Right lobe of liver (tissue), 6 donors: ENCODE measurements around the gene RPTOR. TPM values are rescaled to one million over a fixed set of nuclear protein-coding genes. Genes with fewer than 3 reads are reported as not detected.

ENCODE experiments used
- ATAC-seq, 4 donors: fragments of 200-7000 bp; cut with Tn5 transposase; one replicate each; pipeline ENCODE4 v1.9.1; 2020; ENCODE audit warnings: mild to moderate bottlenecking in 4 of 4, moderate library complexity in 4 of 4
- DNase-seq, 3 donors: peaks; one replicate each; pipeline ENCODE4 v3.0.0-alpha.2; 2020
- H3K27ac ChIP-seq, 3 donors: fragments of 200-600 bp; one replicate each; pipeline ENCODE4 v1.8.0; 2022
- H3K27me3 ChIP-seq, 2 donors: fragments of 200-600 bp; one replicate each; pipeline ENCODE4 v1.8.0; 2022
- H3K36me3 ChIP-seq, 4 donors: fragments of 200-600 bp; sonication (generic) in 1 of 4; one replicate each; pipeline versions ENCODE4 v1.5.1 to v1.8.0; 2017 to 2022; ENCODE audit warnings: control low read depth in 1 of 4
- H3K4me1 ChIP-seq, 4 donors: fragments of 200-600 bp; sonication (generic) in 1 of 4; one replicate each; pipeline versions ENCODE4 v1.5.1 to v1.8.0; 2017 to 2022; ENCODE audit warnings: control low read depth in 1 of 4
- H3K4me3 ChIP-seq, 3 donors: fragments of 200-600 bp; one replicate each; pipeline ENCODE4 v1.8.0; 2022
- H3K9me3 ChIP-seq, 4 donors: fragments of 200-600 bp; sonication (generic) in 1 of 4; one replicate each; pipeline versions ENCODE4 v1.5.1 to v1.8.0; 2017 to 2022; ENCODE audit warnings: control low read depth in 1 of 4
- POLR2A ChIP-seq: fragments of 450-650 bp; IDR thresholded peaks from one replicate; pipeline ENCODE4 v1.6.1; 2017; ENCODE audit warnings: antibody characterized with exemption, mild to moderate bottlenecking
- WGBS: methylation state at CpG from one replicate; pipeline ENCODE4 v1.1.6; 2018; ENCODE audit warnings: low coverage, low lambda C conversion rate; ENCODE audit not compliant: insufficient coverage; ENCODE audit errors: missing lambda C conversion rate; 5-methylcytosine and 5-hydroxymethylcytosine counted together
- intact Hi-C, 2 donors: fragments of 100-400 bp; cut with DNase I; formaldehyde crosslinking; loops; one replicate each; pipeline versions ENCODE4 v1.11.2 to v1.14.1; 2022
- total RNA-seq, 6 experiments: library from RNA; depleted of rRNA in 2 of 6; stranded (reverse); fragments of >200 nt in 2 of 6; fragmentation: NEBNext Ultra II Directional in 3 of 6; extraction: Animal tissue kit (Norgen Biotek cat#: 25700) in 3 of 6; gene quantifications; one replicate each; pipeline versions ENCODE4 v1.1.0 to v1.2.4, GENCODE V29; 2016 to 2023
- TF ChIP-seq, protein P1 (sequence below), 4 donors: fragments of 200-600 bp in 3 of 4; fragments of 450-650 bp in 1 of 4; IDR thresholded peaks; one replicate each; pipeline versions ENCODE4 v1.5.1 to v1.8.0; 2016 to 2022; ENCODE audit warnings: antibody characterized with exemption in 4 of 4, mild to moderate bottlenecking in 2 of 4
- donor health status: DM: no; HTN: yes; CAD: no.
- donor health status: DM: no; HTN: no; CAD: no.
- donor health status: DM: no; HTN: no; CAD: no.
- donor health status: DM: no; HTN: yes; CAD: no.
- donor health status: DM: no; HTN: yes; CAD: no.

The RPTOR gene
- total RNA-seq, 6 experiments from 2014 or later: 13.1 to 24.0 (median 15.5) TPM

DNA sequence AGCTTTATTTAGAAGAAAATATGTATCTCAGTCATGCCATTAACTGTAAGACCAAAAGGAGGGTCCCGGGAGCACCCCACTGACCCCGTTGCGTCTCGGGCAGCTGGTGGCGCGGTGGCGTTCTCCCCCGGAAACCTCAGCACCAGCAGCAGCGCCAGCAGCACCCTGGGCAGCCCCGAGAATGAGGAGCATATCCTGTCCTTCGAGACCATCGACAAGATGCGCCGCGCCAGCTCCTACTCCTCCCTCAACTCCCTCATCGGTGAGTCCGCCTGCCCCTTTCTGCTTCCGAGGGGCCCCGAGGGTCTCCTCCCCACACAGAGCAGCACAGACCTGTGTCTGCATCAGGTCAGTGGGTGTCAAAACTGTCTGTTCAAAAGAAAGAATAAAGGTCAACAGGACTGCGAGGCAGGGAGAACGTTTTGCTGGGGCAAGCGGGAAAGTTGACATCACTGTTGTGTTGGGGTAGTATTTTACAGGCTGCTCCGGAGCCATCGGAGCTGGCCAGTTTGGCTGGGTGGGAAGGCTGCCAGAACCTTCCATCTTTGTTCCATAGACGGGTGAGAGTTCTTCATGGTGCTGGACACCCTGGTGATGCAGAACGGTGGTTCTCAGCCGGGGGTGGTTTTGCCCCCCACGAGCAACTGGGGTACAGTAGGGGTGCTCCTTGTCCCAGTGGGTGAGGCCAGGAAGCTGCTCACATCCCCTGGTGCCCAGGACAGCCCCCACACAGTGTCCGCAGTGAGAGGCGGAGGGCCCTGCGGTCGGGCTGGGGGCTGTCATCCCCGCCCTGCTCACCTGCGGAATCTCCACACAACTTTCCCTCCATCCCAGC lies 349.2 kb downstream of the RPTOR start:
- no peak for ATAC-seq
- H3K4me1 ChIP-seq: no peaks in the 10 kb centered on the region
- no peaks in the 10 kb centered on the region for H3K9me3 ChIP-seq
- TF ChIP-seq, protein P1, sequence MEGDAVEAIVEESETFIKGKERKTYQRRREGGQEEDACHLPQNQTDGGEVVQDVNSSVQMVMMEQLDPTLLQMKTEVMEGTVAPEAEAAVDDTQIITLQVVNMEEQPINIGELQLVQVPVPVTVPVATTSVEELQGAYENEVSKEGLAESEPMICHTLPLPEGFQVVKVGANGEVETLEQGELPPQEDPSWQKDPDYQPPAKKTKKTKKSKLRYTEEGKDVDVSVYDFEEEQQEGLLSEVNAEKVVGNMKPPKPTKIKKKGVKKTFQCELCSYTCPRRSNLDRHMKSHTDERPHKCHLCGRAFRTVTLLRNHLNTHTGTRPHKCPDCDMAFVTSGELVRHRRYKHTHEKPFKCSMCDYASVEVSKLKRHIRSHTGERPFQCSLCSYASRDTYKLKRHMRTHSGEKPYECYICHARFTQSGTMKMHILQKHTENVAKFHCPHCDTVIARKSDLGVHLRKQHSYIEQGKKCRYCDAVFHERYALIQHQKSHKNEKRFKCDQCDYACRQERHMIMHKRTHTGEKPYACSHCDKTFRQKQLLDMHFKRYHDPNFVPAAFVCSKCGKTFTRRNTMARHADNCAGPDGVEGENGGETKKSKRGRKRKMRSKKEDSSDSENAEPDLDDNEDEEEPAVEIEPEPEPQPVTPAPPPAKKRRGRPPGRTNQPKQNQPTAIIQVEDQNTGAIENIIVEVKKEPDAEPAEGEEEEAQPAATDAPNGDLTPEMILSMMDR (IDR thresholded peaks at IDR 0.05): no peak
- TF ChIP-seq POLR2A: no peak
- H3K27me3 ChIP-seq: no peaks in the 10 kb centered on the region
- no peak for DNase-seq
- H3K36me3 ChIP-seq: peaks cover 0 to 9% (median 0%) of the 10 kb centered on the region in 4 donors
- 93% methylated on average over 22 of the region's 34 CpGs for WGBS
- no peak overlapping the region for H3K4me3 ChIP-seq
- H3K27ac ChIP-seq: no peak overlapping the region
- intact Hi-C loops: no loop called here

DNA sequence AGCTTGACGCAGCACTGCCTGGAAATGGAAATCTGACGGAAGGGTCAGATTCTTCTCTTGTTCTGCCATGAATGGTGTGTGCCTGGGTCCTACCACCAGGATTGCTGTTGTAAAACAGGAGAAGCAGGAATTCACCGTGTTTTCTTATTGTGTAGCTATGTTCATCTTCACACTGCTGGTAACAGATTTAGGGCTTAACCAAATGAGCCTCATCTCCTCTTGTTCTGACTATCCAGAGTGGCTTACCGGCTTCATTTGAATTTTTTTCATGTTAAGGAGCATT lies 349.7 kb downstream of the RPTOR start:
- WGBS: 83% methylated on average over 2 of the region's 4 CpGs
- H3K27ac ChIP-seq: no peak overlapping the region
- H3K4me1 ChIP-seq: peaks cover 0 to 4% (median 0%) of the 10 kb centered on the region in 4 donors
- ATAC-seq (no peak), DNase-seq (no peak)
- H3K27me3 ChIP-seq: no peaks in the 10 kb centered on the region
- H3K4me3 ChIP-seq: no peak overlapping the region
- no peak for TF ChIP-seq POLR2A
- TF ChIP-seq, protein P1 (IDR thresholded peaks at IDR 0.05): no peak
- no peaks in the 10 kb centered on the region for H3K9me3 ChIP-seq
- intact Hi-C loops: no loop called here
- H3K36me3 ChIP-seq: peaks cover 0 to 6% (median 0%) of the 10 kb centered on the region in 4 donors

DNA sequence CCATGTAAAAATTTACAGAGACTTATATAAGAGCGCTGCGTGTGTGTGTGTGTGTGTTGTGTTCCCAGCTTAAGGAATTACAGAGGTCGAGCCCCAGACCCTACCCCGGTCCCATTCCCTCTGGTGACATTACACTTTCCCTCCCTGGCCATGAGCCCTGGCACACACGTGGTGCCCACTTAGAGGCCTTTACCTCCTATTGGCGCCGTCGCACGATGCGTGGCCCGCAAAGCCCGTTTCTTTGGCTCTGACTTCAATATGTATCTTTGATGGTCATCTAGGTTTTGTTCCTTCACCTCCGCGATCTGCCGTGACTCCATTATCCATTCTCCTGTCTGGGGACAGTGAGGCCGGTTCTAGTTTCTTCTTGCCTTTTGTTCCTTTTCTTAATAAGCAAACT lies 350.1 kb downstream of the RPTOR start:
- 95% methylated on average over 11 of the region's 16 CpGs for WGBS
- intact Hi-C loops: no loop called here
- DNase-seq: no peak
- no peak for ATAC-seq
- Histone ChIP-seq H3K27me3 (no peaks in the 10 kb centered on the region), H3K27ac (no peak overlapping the region), H3K4me3 (no peak overlapping the region), H3K36me3 (peaks cover 0 to 5% (median 0%) of the 10 kb centered on the region in 4 donors), H3K9me3 (no peaks in the 10 kb centered on the region), H3K4me1 (peaks cover 0 to 4% (median 0%) of the 10 kb centered on the region in 4 donors)
- no peak for TF ChIP-seq POLR2A
- TF ChIP-seq, protein P1 (IDR thresholded peaks at IDR 0.05): no peak

DNA sequence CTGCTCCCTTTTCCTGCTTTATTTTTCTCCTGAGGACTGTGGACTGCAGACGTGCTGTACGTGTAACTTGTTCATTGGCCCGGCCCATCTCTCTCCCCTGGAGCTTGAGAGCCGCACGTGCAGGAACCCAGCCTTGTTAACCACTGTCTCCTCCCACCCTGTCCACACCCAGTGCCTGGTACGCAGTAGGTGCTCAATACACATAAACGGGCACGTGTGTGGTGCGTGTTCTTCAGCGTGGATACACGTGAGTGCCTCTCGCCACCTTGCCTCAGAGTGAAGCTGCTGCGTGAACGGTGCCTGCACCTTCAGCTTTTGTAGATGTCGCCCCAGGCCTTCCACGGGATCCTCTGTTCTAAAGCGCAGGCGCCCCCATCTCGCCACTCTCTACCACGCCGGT lies 350.7 kb downstream of the RPTOR start:
- no peak for DNase-seq
- peaks cover 0 to 5% (median 0%) of the 10 kb centered on the region in 4 donors for H3K36me3 ChIP-seq
- 92% methylated on average over 18 of the region's 21 CpGs for WGBS
- no peaks in the 10 kb centered on the region for H3K9me3 ChIP-seq
- H3K4me3 ChIP-seq: no peak overlapping the region
- intact Hi-C loops: no loop called here
- H3K27ac ChIP-seq: no peak overlapping the region
- TF ChIP-seq, protein P1 (IDR thresholded peaks at IDR 0.05): no peak
- TF ChIP-seq POLR2A: no peak
- no peak for ATAC-seq
- H3K27me3 ChIP-seq: no peaks in the 10 kb centered on the region
- H3K4me1 ChIP-seq: peaks cover 0 to 4% (median 0%) of the 10 kb centered on the region in 4 donors
